Fibroblast of peridontal ligament (primary cell): ENCODE data around the gene CCDC14.
"Not testable (repeated sequence)": the region's sequence is repeated elsewhere in the genome, so short reads cannot be mapped to it uniquely, and the experiment has no call there.

Experiments used
- DNase-seq: peaks from one replicate; pipeline ENCODE4 v3.0.0-alpha.2; 2010; ENCODE audit errors: extremely low read depth

The CCDC14 gene, protein sequence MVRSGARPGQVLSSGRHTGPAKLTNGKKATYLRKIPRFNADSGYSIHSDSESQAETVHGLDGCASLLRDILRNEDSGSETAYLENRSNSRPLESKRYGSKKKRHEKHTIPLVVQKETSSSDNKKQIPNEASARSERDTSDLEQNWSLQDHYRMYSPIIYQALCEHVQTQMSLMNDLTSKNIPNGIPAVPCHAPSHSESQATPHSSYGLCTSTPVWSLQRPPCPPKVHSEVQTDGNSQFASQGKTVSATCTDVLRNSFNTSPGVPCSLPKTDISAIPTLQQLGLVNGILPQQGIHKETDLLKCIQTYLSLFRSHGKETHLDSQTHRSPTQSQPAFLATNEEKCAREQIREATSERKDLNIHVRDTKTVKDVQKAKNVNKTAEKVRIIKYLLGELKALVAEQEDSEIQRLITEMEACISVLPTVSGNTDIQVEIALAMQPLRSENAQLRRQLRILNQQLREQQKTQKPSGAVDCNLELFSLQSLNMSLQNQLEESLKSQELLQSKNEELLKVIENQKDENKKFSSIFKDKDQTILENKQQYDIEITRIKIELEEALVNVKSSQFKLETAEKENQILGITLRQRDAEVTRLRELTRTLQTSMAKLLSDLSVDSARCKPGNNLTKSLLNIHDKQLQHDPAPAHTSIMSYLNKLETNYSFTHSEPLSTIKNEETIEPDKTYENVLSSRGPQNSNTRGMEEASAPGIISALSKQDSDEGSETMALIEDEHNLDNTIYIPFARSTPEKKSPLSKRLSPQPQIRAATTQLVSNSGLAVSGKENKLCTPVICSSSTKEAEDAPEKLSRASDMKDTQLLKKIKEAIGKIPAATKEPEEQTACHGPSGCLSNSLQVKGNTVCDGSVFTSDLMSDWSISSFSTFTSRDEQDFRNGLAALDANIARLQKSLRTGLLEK

GRCh38 chr3:123960781-123961507 is at the start of gene CCDC14:
CCDC14 (minus strand) TSS chr3:123961229; CDS start chr3:123961173, 56 bp downstream.
- peak; percentile 91 for DNase-seq

GRCh38 chr3:124008321-124008720 is 47.3 kb upstream of the CCDC14 start:
- DNase-seq: not testable (repeated sequence)

GRCh38 chr3:124007186-124007585 is 46.2 kb upstream of the CCDC14 start:
- DNase-seq: no peak

DNA sequence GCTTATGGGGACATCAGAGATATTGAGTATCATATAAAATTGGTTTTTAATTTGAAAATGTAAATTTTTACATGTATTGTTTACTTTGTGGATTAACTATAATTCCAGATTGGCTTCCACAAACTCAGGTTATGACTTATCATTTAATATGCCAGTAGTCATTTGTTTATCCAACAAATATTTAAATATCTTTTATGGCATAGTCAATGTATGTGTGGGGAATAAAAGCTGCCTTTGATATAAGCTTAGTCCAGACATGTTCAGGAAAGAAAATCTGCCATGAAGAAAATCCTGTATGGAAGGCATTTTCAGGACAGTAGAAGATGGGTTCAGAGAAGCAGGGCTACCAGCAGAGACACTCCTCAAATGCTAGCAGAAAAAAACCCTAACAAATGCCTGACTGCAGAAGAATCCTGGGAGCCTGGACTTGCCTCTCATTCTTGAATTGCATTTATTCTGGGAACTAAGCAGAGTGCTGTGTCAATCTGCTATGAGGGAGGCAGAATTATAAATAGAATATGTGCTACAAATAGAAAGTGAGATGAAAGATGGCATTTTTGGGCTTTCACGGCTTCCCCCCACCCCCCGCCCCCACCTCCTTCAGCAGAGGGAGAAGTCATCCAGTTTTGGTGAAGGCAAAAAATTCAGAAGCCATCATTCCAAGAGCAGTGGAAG is 41.5 kb upstream of the CCDC14 start:
- not testable (repeated sequence) for DNase-seq

GRCh38 chr3:124001366-124001765 is 40.3 kb upstream of the CCDC14 start:
- DNase-seq: not testable (repeated sequence)

DNA sequence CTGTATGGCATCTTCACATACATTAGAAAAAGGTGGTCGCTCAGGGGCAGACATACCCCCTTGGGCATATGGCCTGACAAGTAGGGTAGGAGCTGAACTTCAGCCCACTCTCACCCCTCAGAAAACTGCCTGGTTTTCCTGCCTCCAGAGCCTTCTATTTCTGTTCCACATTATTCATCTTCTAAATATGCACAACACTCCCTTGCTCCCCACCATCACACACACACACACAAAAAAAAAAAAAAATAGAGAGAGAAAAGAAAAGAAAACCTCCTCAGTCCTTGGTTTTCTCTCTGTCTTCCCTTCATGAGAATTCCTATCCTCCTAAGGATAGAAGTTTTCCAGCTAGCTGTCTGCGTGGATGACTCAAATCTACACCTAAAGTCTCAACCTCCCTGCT is 36.5 kb upstream of the CCDC14 start:
- no peak for DNase-seq

GRCh38 chr3:123993818-123994217 is 32.8 kb upstream of the CCDC14 start:
- no peak for DNase-seq

DNA sequence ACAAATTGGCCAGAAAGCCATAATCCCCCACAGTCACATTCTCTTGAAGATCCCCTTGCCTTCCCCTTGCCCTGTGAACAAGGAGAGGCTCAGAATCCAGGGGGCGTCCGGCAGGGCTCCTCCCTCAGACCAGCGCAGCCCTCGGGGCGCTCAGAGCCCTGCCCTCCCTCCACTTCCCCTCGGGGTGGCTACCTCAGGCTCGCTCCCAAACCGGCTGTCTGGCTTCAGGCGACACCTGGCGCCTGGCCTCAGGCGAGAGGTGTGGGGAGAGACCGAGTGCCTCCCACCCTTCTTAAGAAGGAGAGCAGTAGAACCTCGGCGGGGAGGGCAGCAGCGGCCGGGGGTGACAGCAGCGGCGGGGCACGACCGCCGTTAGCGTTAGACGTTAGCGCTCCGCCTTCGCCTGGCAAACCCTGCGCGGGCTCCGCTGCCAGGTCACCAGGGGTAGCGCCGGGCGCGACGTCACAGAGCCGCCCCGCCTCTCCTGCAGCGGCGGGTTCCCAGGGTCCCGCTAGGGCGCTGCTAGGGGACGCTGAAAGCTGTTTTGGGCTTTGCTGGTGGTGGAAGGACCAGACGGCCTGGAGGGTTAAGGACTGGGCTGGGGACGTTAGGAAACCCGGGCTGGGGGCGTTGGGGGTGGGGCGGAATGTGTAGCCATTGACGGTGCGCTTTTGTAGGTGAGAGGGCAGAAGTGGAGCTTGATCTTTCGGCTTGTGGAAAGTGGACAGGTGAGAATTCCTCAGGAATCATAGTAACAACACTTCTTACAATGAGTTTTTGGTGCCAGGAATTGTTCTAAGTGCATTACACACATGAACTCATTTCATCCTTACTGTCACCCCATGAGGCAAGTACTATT is 30.9 kb upstream of the CCDC14 start, which contains the start of gene ROPN1:
ROPN1 (minus strand) TSS at position 395 of the 859 bp plus-strand sequence. CDS start 11,643 bp downstream, outside the sequence.
- not testable (repeated sequence) for DNase-seq

GRCh38 chr3:123986427-123986826 is 25.4 kb upstream of the CCDC14 start:
- DNase-seq: no peak

GRCh38 chr3:123984957-123985356 is 23.9 kb upstream of the CCDC14 start:
- no peak for DNase-seq

DNA sequence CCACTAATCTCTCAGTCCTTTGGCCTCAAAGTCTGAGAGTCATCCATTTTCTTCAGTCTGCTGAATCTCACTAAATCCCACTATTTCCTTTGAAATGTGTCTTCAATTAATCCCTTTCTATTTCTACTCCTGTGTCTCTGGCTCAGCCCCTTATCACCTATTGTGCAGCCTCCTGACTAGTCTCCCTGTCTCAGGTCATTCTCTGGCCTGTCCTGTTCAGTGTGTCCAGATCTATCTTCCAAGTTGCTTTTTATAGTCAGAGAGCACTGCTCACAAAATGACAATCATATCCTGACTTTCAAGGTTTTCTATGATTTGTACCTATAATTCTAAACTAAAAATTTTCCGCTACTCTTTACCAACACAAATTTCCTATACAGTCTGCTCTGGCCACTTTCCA is 23.3 kb upstream of the CCDC14 start:
- DNase-seq: no peak

GRCh38 chr3:123981317-123981716 is 20.3 kb upstream of the CCDC14 start:
- not testable (repeated sequence) for DNase-seq

DNA sequence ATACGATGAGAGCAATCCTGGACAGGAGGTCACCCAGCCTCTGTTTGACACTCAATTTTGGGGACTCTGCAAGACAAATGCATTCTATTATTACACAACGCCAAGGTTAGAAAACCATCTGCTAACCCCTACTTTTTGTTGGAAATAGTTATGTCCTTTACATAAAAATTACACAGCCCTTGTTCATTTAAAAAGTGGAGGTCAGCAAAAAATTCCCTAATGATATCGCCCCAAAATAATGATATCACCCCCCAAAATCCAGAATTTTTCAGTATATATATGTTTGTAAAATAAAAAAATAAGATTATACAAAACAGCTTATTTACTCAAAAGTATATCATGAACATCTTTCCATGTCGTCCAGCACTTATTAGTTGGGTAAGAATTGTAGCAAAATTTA is 19.5 kb upstream of the CCDC14 start:
- DNase-seq: no peak

DNA sequence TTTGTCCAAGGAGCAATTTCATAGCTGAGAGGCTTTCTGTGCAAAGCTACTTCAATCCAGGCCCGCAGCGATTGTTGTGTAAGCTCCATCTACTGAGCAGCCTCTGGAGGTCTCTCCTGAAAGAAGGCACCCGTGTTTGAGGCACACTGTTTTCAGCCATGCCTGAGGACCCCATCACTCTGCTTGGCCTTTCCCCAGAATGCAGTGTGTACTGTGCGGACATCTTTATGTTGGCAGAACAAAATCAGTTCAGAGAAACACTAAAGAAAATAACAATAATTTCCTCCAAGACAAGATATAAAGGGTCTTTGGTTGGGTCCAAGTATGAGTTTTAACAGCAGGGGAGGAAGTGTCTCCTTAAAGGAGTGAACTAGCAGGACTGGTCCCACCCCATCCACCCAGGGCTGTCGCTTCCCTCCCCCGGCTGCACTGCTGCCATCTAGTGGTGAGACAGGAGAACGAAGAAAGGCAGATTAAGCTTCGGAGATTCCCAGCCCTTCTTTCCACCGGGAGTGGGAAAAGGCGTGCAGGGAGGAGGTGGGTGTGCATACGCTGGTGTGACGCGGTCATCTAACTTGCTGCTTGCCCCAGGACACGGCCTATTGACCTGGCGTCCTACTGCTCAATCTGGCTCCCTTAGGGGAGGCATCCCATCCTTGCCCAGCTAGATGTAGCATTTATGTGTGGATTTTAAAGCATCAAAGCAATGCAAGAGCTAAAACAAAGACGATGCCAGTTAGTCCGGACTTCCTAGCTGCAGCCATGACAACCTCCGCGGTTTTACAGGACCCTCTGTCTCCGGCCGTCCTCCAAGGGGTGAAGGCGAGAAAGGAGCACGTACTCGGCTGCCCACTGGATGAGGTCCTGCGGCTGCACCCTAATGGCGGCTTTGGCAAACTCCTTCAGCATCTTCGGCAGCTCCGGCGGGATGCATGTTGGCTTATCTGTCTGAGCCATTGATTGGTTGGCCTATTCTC is 18.8 kb upstream of the CCDC14 start:
- DNase-seq: peak; percentile 50

GRCh38 chr3:123976904-123977303 is 15.9 kb upstream of the CCDC14 start:
- DNase-seq: not testable (repeated sequence)

DNA sequence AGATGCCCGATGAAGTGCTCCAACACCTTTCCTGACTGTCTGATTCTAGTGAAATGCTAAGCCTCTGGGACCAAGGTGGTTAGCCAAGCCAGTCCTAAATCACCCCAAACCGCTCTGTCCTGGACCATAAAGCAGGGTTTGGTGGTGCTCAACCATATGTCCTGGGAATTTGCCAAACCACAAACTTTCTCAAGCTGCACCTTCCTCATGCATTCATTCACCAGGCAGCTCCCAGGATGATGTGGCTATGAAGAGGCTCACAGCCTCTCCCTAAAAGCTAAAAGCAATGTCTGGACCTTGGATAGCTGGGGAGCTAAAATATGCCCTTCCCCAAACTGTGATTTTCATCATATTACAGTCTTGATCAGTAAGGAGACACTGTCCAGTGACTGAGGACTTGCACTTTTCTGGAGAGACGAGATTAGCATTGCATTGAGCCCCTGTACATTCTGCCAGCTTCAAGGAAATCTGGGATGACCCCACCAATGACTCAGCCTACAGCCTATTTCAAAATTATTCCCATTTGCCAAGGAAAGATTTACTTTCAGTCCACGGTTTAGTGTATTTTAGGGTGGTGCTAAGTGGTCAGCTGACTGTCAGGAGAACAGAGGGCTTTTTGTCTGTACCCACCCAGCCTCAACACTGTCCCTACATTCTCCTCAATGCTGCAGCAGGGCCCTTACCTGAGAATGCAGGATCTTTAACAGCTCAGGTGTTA is 15.3 kb upstream of the CCDC14 start:
- peak; percentile 63 for DNase-seq

DNA sequence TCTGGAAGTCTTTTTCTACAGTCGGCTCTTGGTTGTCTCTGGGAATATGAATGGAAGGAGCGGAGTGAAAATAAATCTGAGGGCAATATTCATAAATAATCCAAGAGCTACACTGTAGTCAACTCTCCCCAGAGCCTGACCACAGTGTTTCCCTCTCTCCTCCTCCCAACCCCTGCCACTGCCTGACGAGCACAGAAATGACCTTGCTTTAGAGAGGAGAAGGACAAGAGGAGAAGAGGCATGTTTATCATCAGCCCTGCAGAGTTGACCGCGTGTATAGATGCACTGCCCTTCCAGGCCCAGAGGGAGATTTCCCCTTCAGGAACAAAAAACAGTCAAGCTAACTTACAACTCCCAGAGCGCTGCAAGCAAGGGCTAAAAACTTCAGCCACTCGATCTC is 14.0 kb upstream of the CCDC14 start:
- DNase-seq: not testable (repeated sequence)

GRCh38 chr3:123971406-123971805 is 10.4 kb upstream of the CCDC14 start:
- DNase-seq: peak; percentile 16
